SK-N-MC (cell line): ENCODE measurements around the gene NRSN1.

Experiments used
- EZH2 ChIP-seq: fragments of 200-600 bp; sonication (generic); IDR thresholded peaks from one replicate; pipeline ENCODE4 v1.6.1; 2017; ENCODE audit warnings: antibody characterized with exemption
- FOXP2 ChIP-seq: optimal IDR thresholded peaks from 2 replicates; pipeline ENCODE3; 2011; ENCODE audit warnings: mild to moderate bottlenecking, moderate library complexity; ENCODE audit not compliant: insufficient read depth; ENCODE audit errors: extremely low read length, control extremely low read depth
- POLR2AphosphoS5 ChIP-seq: IDR thresholded peaks from 2 replicates; pipeline ENCODE4 v1.6.1; 2012; ENCODE audit warnings: mild to moderate bottlenecking, low read depth, low read length, borderline replicate concordance

GRCh38 chr6:24100024-24100769 lies 25.8 kb upstream of the NRSN1 start:
- TF ChIP-seq EZH2 (no peak), POLR2AphosphoS5 (no peak), FOXP2 (no peak)
